Heart right ventricle (tissue), 16 donors: Measurements from ENCODE around the gene RARB. TPM values are rescaled to one million over a fixed set of nuclear protein-coding genes. Genes with fewer than 3 reads are reported as not detected.

ENCODE experiments used
- ATAC-seq, 8 donors: fragments of 200-7000 bp; cut with Tn5 transposase; one replicate each; pipeline ENCODE4 v1.9.1; 2020; ENCODE audit warnings: mild to moderate bottlenecking in 8 of 8, moderate library complexity in 8 of 8, moderate number of reproducible peaks in 1 of 8
- DNase-seq, 2 donors: peaks; one replicate each; pipeline ENCODE4 v3.0.0-alpha.2; 2020
- H3K27ac ChIP-seq, 10 donors: fragments of 200-600 bp; sonication (generic) in 2 of 10; one replicate each; pipeline versions ENCODE4 v1.5.0 to v1.8.0; 2020 to 2022; ENCODE audit warnings: mild to moderate bottlenecking in 3 of 10
- H3K27me3 ChIP-seq, 7 donors: fragments of 200-600 bp; one replicate each; pipeline ENCODE4 v1.8.0; 2021 to 2022; ENCODE audit warnings: mild to moderate bottlenecking in 2 of 7
- H3K36me3 ChIP-seq, 9 donors: fragments of 200-600 bp; sonication (generic) in 1 of 9; one replicate each; pipeline versions ENCODE4 v1.5.0 to v1.8.0; 2020 to 2022; ENCODE audit warnings: mild to moderate bottlenecking in 2 of 9
- H3K4me1 ChIP-seq, 9 donors: fragments of 200-600 bp; sonication (generic) in 1 of 9; one replicate each; pipeline versions ENCODE4 v1.5.0 to v1.8.0; 2020 to 2022; ENCODE audit warnings: mild to moderate bottlenecking in 4 of 9
- H3K4me3 ChIP-seq, 10 donors: fragments of 200-600 bp; sonication (generic) in 2 of 10; one replicate each; pipeline versions ENCODE4 v1.5.0 to v1.8.0; 2020 to 2022; ENCODE audit warnings: mild to moderate bottlenecking in 7 of 10, moderate library complexity in 2 of 10
- H3K9me3 ChIP-seq, 11 donors: fragments of 200-600 bp in 10 of 11; sonication (generic) in 2 of 11; one replicate each; pipeline versions ENCODE4 v1.5.0 to v1.8.0; 2013 to 2022; ENCODE audit warnings: mild to moderate bottlenecking in 2 of 11, control low read depth in 1 of 11, moderate library complexity in 1 of 11
- WGBS, 2 donors: extraction: QIAGEN DNeasy Blood & Tissue Kit; methylation state at CpG; one replicate each; pipeline ENCODE4 v1.1.7; 2013; ENCODE audit warnings: inconsistent platforms in 1 of 2; 5-methylcytosine and 5-hydroxymethylcytosine counted together
- intact Hi-C, 10 donors: fragments of 100-400 bp; cut with DNase I; formaldehyde crosslinking; loops; one replicate each; pipeline versions ENCODE4 v1.11.1 to v1.14.2; 2022
- polyA plus RNA-seq, 2 donors: library from polyadenylated mRNA; stranded (reverse); fragments of 200-250 nt; gene quantifications; one replicate each; pipeline ENCODE4 v1.2.3, GENCODE V29; 2013
- total RNA-seq, 10 donors: library from RNA; stranded (reverse); fragmentation: NEBNext Ultra II Directional in 3 of 10; extraction: Animal tissue kit (Norgen Biotek cat#: 25700) in 3 of 10; gene quantifications; one replicate each; pipeline versions ENCODE4 v1.2.1 to v1.2.4, GENCODE V29; 2021 to 2023
- TF ChIP-seq, protein P1 (sequence below), 9 donors: fragments of 200-600 bp; sonication (generic) in 2 of 9; IDR thresholded peaks; one replicate each; pipeline versions ENCODE4 v1.5.0 to v1.8.0; 2021 to 2022; ENCODE audit warnings: antibody characterized with exemption in 9 of 9, mild to moderate bottlenecking in 5 of 9, moderate library complexity in 1 of 9
- donor health status: Arrhythmogenic right ventricular cardiomyopathy.
- donor health status: ischemic (EF 13 %, LVEDD 7.1; RV severe dilation, severe dysfunction).
- donor health status: healthy with polysubstance abuse.
- donor health status: DM: no; HTN: yes; CAD: no.
- donor health status: DM: no; HTN: no; CAD: no.
- donor health status: ischemic (EF 25% LVEDD 6.9; RV normal size, moderate dysfunction).
- donor health status: ischemic (EF 25% LVEDD 5.7; RV mildly dilated, moderate dysfunction).
- donor health status: healthy.
- donor health status: DM: yes; HTN: yes; CAD: no.
- donor health status: Ischemic cardiomyopathy.
- donor health status: ischemic (EF 35%, LVEDD 5.7; RV mildly dilated, moderate dysfunction).
- donor health status: nonischemic (EF 11% LVEDD 7.7; RV severe dilation, severe dysfunction).
- donor health status: DM: yes; HTN: yes; CAD: no.
- donor health status: PGD.
- donor health status: ischemic (EF 29% LVEDD 5.4; RV normal size, mild dysfunction).
- donor health status: nonischemic (EF 23%, LVEDD 6.1; RV moderate dilation, normal function).

RARB gene
- total and polyA plus RNA-seq, 12 donors: 3.6 to 23.2 (median 17.8) TPM

DNA sequence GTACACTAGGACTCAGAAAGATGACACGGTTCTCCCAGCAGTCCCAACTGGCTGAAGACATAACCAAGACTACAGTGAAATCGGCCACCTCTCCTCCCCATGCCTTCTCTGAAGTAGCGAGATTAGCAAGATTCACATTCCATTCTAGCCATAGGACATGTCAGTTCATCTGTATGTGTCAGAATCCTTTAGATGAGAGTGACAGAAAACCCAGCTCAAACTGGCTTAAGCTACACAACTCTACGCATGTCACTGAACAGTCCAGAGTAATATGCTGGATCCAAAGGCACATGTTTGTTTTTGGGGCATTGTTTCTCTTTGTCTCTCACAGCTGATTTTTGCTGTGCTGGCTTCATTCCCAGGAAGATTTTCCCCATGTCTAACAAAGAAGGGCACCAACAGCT lies 75.8 kb downstream of the RARB start:
- DNase-seq (no peak), ATAC-seq (peak in 1 of 8 donors; percentile 19)
- peaks cover 0 to 8% (median 0%) of the 10 kb centered on the region in 9 donors for H3K36me3 ChIP-seq
- H3K4me1 ChIP-seq: peaks cover 5 to 66% (median 32%) of the 10 kb centered on the region in 9 donors
- TF ChIP-seq, protein P1, sequence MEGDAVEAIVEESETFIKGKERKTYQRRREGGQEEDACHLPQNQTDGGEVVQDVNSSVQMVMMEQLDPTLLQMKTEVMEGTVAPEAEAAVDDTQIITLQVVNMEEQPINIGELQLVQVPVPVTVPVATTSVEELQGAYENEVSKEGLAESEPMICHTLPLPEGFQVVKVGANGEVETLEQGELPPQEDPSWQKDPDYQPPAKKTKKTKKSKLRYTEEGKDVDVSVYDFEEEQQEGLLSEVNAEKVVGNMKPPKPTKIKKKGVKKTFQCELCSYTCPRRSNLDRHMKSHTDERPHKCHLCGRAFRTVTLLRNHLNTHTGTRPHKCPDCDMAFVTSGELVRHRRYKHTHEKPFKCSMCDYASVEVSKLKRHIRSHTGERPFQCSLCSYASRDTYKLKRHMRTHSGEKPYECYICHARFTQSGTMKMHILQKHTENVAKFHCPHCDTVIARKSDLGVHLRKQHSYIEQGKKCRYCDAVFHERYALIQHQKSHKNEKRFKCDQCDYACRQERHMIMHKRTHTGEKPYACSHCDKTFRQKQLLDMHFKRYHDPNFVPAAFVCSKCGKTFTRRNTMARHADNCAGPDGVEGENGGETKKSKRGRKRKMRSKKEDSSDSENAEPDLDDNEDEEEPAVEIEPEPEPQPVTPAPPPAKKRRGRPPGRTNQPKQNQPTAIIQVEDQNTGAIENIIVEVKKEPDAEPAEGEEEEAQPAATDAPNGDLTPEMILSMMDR (IDR thresholded peaks at IDR 0.05): no peak
- no peaks in the 10 kb centered on the region for H3K9me3 ChIP-seq
- intact Hi-C loops: loop anchor here in 1 of 10 donors (5.0 kb wide), 1 partner anchor 247 kb away; no protein-coding TSS in a partner anchor
- H3K27me3 ChIP-seq: no peaks in the 10 kb centered on the region
- 67 to 74% methylated on average over 4 of the region's 4 CpGs for WGBS, 2 donors
- peak overlapping the region in 3 of 10 donors; percentile 23 to 48 (median 27) for H3K27ac ChIP-seq
- H3K4me3 ChIP-seq: no peak overlapping the region

DNA sequence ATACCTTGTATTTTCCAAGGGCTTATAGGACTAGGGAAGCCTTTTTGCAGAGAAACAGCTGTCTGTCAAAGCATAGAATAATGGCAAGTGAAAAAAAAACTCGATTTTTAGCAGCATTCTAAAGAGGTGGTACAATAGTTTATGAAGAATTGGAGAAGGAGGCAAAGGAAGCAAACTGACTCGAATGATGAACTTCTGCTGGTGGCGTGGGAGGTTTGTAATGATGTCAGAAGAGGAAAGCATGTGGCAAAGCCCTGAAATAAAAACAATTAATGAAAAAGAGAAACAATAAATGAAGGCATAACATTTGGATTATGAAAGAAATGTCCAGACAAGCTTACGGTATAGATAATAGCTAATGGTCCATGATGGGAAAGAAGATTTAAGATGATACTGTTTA lies 77.5 kb downstream of the RARB start:
- TF ChIP-seq, protein P1 (IDR thresholded peaks at IDR 0.05): no peak
- Histone ChIP-seq H3K4me3 (no peak overlapping the region), H3K4me1 (peaks cover 12 to 70% (median 38%) of the 10 kb centered on the region in 9 donors), H3K36me3 (peaks cover 0 to 8% (median 0%) of the 10 kb centered on the region in 9 donors), H3K27me3 (no peaks in the 10 kb centered on the region), H3K27ac (no peak overlapping the region), H3K9me3 (no peaks in the 10 kb centered on the region)
- WGBS, 2 donors: 87 to 91% methylated on average over 4 of the region's 4 CpGs
- DNase-seq: no peak
- no peak for ATAC-seq
- intact Hi-C loops: no loop called here

DNA sequence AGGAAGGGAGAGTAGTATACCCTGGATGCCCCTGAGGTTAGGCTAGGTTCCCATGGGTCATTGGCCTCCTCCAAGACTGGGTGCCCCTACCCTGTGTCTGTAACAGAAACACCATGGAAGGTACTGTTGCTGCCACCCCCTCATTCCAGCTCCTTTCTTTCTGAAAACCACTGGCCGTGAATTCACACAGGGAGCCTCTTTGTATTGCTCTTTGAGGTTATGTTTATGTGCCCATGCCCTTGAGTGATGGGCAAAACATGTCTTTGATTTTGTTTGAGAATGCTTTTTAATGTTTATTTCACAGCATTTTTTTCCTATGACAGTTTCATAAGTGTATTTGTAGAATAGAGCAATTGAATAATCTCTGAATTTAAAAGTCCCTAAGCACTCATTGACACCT lies 79.7 kb downstream of the RARB start:
- 85 to 89% methylated on average over 1 of the region's 1 CpG for WGBS, 2 donors
- TF ChIP-seq, protein P1 (IDR thresholded peaks at IDR 0.05): no peak
- ATAC-seq (no peak), DNase-seq (no peak)
- Histone ChIP-seq H3K4me1 (peaks cover 12 to 65% (median 38%) of the 10 kb centered on the region in 9 donors), H3K27me3 (no peaks in the 10 kb centered on the region), H3K9me3 (no peaks in the 10 kb centered on the region), H3K36me3 (no peaks in the 10 kb centered on the region), H3K27ac (peak overlapping the region in 8 of 10 donors; percentile 36 to 77 (median 67)), H3K4me3 (no peak overlapping the region)
- intact Hi-C loops: no loop called here

DNA sequence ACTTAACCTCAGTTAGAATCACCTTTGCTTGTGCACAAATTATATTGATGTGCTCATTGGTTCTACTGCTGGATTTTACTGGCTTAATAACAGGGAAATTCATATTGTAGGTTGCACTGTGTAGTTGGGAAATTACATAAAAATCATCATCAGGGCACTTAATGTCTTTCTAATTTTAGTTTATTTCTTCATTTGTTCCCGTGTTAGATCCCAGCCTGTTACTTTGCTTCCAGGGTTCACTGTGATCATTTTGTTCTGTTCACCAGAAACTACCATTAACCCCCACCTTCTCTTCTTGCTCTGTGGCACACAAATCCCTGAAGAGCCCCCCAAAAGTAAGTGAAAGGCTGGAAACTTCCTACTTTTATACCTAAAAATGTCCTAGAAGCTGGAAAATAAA lies 80.4 kb downstream of the RARB start:
- no peaks in the 10 kb centered on the region for H3K36me3 ChIP-seq
- H3K4me3 ChIP-seq: no peak overlapping the region
- TF ChIP-seq, protein P1 (IDR thresholded peaks at IDR 0.05): no peak
- ATAC-seq: peak in 5 of 8 donors; percentile 15 to 81 (median 22)
- peaks cover 12 to 65% (median 36%) of the 10 kb centered on the region in 9 donors for H3K4me1 ChIP-seq
- WGBS, 2 donors: 17 to 23% methylated on average over 1 of the region's 1 CpG
- peak overlapping the region in 9 of 10 donors; percentile 1 to 77 (median 67) for H3K27ac ChIP-seq
- H3K27me3 ChIP-seq: no peaks in the 10 kb centered on the region
- H3K9me3 ChIP-seq: no peaks in the 10 kb centered on the region
- no peak for DNase-seq
- intact Hi-C loops: no loop called here
